ENCODE data around the gene APOA1. TPM values are rescaled to one million over a fixed set of nuclear protein-coding genes. Genes with fewer than 3 reads are reported as not detected.

The APOA1 gene
- total RNA-seq, 4 donors from 2014 or later = 0.50 to 1.4 TPM; not detected in 2

GRCh38 chr11:116866804-116867455 is 29.5 kb upstream of the APOA1 start:
- Histone ChIP-seq H3K4me1 (peaks cover 0 to 29% (median 3%) of the 10 kb centered on the region in 4 donors), H3K9me3 (no peaks in the 10 kb centered on the region), H3K27me3 (no peaks in the 10 kb centered on the region), H3K36me3 (peaks cover 49 to 100% (median 87%) of the 10 kb centered on the region in 4 donors), H3K4me3 (no peak overlapping the region), H3K27ac (replicated peaks in 1 of 4) (no peak overlapping the region)
- intact Hi-C loops (cut with DNase I) = no loop called here
- no peak for DNase-seq (ENCODE audit: extremely low spot score)
- 93% methylated on average over 6 of the region's 6 CpGs for WGBS
- TF ChIP-seq, protein P1, sequence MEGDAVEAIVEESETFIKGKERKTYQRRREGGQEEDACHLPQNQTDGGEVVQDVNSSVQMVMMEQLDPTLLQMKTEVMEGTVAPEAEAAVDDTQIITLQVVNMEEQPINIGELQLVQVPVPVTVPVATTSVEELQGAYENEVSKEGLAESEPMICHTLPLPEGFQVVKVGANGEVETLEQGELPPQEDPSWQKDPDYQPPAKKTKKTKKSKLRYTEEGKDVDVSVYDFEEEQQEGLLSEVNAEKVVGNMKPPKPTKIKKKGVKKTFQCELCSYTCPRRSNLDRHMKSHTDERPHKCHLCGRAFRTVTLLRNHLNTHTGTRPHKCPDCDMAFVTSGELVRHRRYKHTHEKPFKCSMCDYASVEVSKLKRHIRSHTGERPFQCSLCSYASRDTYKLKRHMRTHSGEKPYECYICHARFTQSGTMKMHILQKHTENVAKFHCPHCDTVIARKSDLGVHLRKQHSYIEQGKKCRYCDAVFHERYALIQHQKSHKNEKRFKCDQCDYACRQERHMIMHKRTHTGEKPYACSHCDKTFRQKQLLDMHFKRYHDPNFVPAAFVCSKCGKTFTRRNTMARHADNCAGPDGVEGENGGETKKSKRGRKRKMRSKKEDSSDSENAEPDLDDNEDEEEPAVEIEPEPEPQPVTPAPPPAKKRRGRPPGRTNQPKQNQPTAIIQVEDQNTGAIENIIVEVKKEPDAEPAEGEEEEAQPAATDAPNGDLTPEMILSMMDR (IDR thresholded peaks at IDR 0.05) = no peak
- TF ChIP-seq POLR2AphosphoS5 (IDR thresholded peaks at IDR 0.05) (no peak), EP300 (IDR thresholded peaks at IDR 0.05) (no peak), POLR2A (IDR thresholded peaks at IDR 0.05; ENCODE audit: low read depth) (no peak)

GRCh38 chr11:116865696-116866095 is 28.3 kb upstream of the APOA1 start:
- Histone ChIP-seq H3K4me3 (no peak overlapping the region), H3K27me3 (no peaks in the 10 kb centered on the region), H3K36me3 (peaks cover 51 to 100% (median 92%) of the 10 kb centered on the region in 4 donors), H3K9me3 (no peaks in the 10 kb centered on the region), H3K4me1 (peaks cover 0 to 19% (median 0%) of the 10 kb centered on the region in 4 donors), H3K27ac (replicated peaks in 1 of 4) (no peak overlapping the region)
- intact Hi-C loops (cut with DNase I) = no loop called here
- WGBS = 71% methylated on average over 1 of the region's 1 CpG
- no peak for TF ChIP-seq POLR2AphosphoS5 (IDR thresholded peaks at IDR 0.05)
- TF ChIP-seq EP300 (IDR thresholded peaks at IDR 0.05) = no peak
- TF ChIP-seq POLR2A (IDR thresholded peaks at IDR 0.05; ENCODE audit: low read depth) = no peak
- TF ChIP-seq, protein P1 (IDR thresholded peaks at IDR 0.05) = no peak
- no peak for DNase-seq (ENCODE audit: extremely low spot score)

GRCh38 chr11:116864531-116864930 is 27.1 kb upstream of the APOA1 start:
- WGBS = 85% methylated on average over 5 of the region's 5 CpGs
- H3K27me3 ChIP-seq = no peaks in the 10 kb centered on the region
- H3K4me1 ChIP-seq = peaks cover 0 to 10% (median 0%) of the 10 kb centered on the region in 4 donors
- H3K27ac ChIP-seq (replicated peaks in 1 of 4) = no peak overlapping the region
- no peak for DNase-seq (ENCODE audit: extremely low spot score)
- intact Hi-C loops (cut with DNase I) = no loop called here
- no peak for TF ChIP-seq POLR2AphosphoS5 (IDR thresholded peaks at IDR 0.05)
- TF ChIP-seq, protein P1 (IDR thresholded peaks at IDR 0.05) = no peak
- no peak for TF ChIP-seq EP300 (IDR thresholded peaks at IDR 0.05)
- no peak for TF ChIP-seq POLR2A (IDR thresholded peaks at IDR 0.05; ENCODE audit: low read depth)
- H3K36me3 ChIP-seq = peaks cover 49 to 100% (median 92%) of the 10 kb centered on the region in 4 donors
- no peaks in the 10 kb centered on the region for H3K9me3 ChIP-seq
- no peak overlapping the region for H3K4me3 ChIP-seq

- Histone ChIP-seq H3K9me3 (no peaks in the 10 kb centered on the region), H3K36me3 (peaks cover 62 to 100% (median 93%) of the 10 kb centered on the region in 4 donors), H3K4me1 (peaks cover 0 to 6% (median 0%) of the 10 kb centered on the region in 4 donors), H3K4me3 (no peak overlapping the region), H3K27me3 (no peaks in the 10 kb centered on the region), H3K27ac (replicated peaks in 1 of 4) (no peak overlapping the region)
- TF ChIP-seq POLR2AphosphoS5 (IDR thresholded peaks at IDR 0.05) (no peak), POLR2A (IDR thresholded peaks at IDR 0.05; ENCODE audit: low read depth) (no peak), EP300 (IDR thresholded peaks at IDR 0.05) (no peak)
- TF ChIP-seq, protein P1 (IDR thresholded peaks at IDR 0.05) = no peak
- intact Hi-C loops (cut with DNase I) = no loop called here
- DNase-seq (ENCODE audit: extremely low spot score) = no peak
- 93% methylated on average over 3 of the region's 3 CpGs for WGBS
Observed at GRCh38 chr11:116862951-116863350, 25.5 kb upstream of the APOA1 start.

Measured in esophagus muscularis mucosa (tissue), 4 donors.